Measurements from ENCODE around the gene SPPL2C. TPM values are rescaled to one million over a fixed set of nuclear protein-coding genes. Genes with fewer than 3 reads are reported as not detected.

Gene SPPL2C
- polyA plus RNA-seq, 1 donor from 2014 or later = not detected

DNA sequence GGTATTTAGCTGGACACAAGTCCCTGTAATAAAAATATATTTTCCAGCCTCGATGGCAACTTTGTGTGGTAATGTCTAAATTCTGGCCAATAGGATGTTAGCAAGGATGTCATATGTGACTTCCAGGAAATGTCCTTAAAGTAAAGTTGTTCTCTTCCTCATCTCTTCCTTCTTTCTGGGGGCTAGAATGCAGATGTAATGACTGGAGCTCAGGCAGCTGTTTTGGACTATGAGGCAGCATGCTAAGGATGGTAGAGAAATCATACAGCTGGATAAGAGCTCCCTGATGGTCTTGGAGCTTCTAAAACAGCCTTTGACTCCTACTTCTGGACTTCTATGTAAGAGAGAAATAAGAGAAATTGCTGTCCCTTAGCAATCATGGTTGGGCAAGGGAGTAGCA lies 32.8 kb downstream of the SPPL2C start:
- Histone ChIP-seq H4K20me1 (ENCODE audit: insufficient read depth) (no peaks in the 10 kb centered on the region), H3K9ac (ENCODE audit: low read length) (no peak overlapping the region), H3K79me2 (replicated peaks; ENCODE audit: insufficient read depth, low read length) (no peaks in the 10 kb centered on the region), H3K4me3 (ENCODE audit: low read length) (no peak overlapping the region), H3F3A (ENCODE audit: insufficient read depth, low read length, poor library complexity, severe bottlenecking) (no peaks in the 10 kb centered on the region), H3K27me3 (ENCODE audit: insufficient read depth, low read depth, low read length) (no peaks in the 10 kb centered on the region), H3K4me2 (ENCODE audit: low read length) (no peak overlapping the region), H3K9me2 (ENCODE audit: insufficient read depth, low read length) (no peaks in the 10 kb centered on the region), H2AFZ (ENCODE audit: low read depth, low read length) (no peak overlapping the region), H3K27ac (ENCODE audit: low read length) (no peak overlapping the region), H3K36me3 (ENCODE audit: insufficient read depth, low read length) (no peaks in the 10 kb centered on the region), H3K9me3 (ENCODE audit: low read length) (no peaks in the 10 kb centered on the region)
- no peak for TF ChIP-seq SMC3 (conservative IDR thresholded peaks at IDR 0.05; ENCODE audit: poor library complexity)

GRCh38 chr17:45883063-45883462 lies 38.4 kb downstream of the SPPL2C start:
- Histone ChIP-seq H3K79me2 (replicated peaks; ENCODE audit: insufficient read depth, low read length) (no peaks in the 10 kb centered on the region), H3K9ac (ENCODE audit: low read length) (no peak overlapping the region), H3K4me3 (ENCODE audit: low read length) (no peak overlapping the region), H3K9me2 (ENCODE audit: insufficient read depth, low read length) (no peaks in the 10 kb centered on the region), H3K36me3 (ENCODE audit: insufficient read depth, low read length) (no peaks in the 10 kb centered on the region), H4K20me1 (ENCODE audit: insufficient read depth) (no peaks in the 10 kb centered on the region), H2AFZ (ENCODE audit: low read depth, low read length) (no peak overlapping the region), H3K9me3 (ENCODE audit: low read length) (no peaks in the 10 kb centered on the region), H3K27me3 (ENCODE audit: insufficient read depth, low read depth, low read length) (no peaks in the 10 kb centered on the region), H3K4me2 (ENCODE audit: low read length) (no peak overlapping the region), H3K27ac (ENCODE audit: low read length) (no peak overlapping the region), H3F3A (ENCODE audit: insufficient read depth, low read length, poor library complexity, severe bottlenecking) (no peaks in the 10 kb centered on the region)
- TF ChIP-seq, protein P1, sequence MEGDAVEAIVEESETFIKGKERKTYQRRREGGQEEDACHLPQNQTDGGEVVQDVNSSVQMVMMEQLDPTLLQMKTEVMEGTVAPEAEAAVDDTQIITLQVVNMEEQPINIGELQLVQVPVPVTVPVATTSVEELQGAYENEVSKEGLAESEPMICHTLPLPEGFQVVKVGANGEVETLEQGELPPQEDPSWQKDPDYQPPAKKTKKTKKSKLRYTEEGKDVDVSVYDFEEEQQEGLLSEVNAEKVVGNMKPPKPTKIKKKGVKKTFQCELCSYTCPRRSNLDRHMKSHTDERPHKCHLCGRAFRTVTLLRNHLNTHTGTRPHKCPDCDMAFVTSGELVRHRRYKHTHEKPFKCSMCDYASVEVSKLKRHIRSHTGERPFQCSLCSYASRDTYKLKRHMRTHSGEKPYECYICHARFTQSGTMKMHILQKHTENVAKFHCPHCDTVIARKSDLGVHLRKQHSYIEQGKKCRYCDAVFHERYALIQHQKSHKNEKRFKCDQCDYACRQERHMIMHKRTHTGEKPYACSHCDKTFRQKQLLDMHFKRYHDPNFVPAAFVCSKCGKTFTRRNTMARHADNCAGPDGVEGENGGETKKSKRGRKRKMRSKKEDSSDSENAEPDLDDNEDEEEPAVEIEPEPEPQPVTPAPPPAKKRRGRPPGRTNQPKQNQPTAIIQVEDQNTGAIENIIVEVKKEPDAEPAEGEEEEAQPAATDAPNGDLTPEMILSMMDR (IDR thresholded peaks at IDR 0.05; ENCODE audit: poor library complexity, severe bottlenecking) = no peak
- TF ChIP-seq EZH2 (IDR thresholded peaks at IDR 0.05; ENCODE audit: borderline replicate concordance, insufficient read depth, low read length, poor library complexity, severe bottlenecking) (no peak), TAF1 (IDR thresholded peaks at IDR 0.05; ENCODE audit: low read depth) (no peak)

DNA sequence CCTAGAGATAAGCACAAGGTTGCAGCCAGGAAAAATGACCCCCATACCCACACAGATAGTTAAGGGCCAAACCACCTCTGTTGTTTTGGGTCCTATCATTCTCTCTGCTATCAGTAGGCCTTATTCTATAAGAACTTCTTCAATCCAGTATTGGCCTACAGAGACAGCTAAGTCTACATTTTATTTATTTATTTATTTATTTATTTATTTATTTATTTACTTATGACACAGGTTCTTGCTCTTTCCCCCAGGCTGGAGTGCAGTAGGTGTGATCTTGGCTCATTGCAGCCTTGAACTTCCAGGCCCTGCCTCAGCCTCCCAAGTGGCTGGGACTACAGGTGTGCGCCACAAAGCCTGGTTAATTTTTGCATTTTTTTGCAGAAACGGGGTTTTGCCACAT lies 42.2 kb downstream of the SPPL2C start:
- Histone ChIP-seq H3K27ac (ENCODE audit: low read length) (no peak overlapping the region), H4K20me1 (ENCODE audit: insufficient read depth) (no peaks in the 10 kb centered on the region), H3K9me2 (ENCODE audit: insufficient read depth, low read length) (no peaks in the 10 kb centered on the region), H3K27me3 (ENCODE audit: insufficient read depth, low read depth, low read length) (no peaks in the 10 kb centered on the region), H3K79me2 (replicated peaks; ENCODE audit: insufficient read depth, low read length) (no peaks in the 10 kb centered on the region), H3K4me2 (ENCODE audit: low read length) (no peak overlapping the region), H3K9me3 (ENCODE audit: low read length) (no peaks in the 10 kb centered on the region), H3F3A (ENCODE audit: insufficient read depth, low read length, poor library complexity, severe bottlenecking) (no peaks in the 10 kb centered on the region), H2AFZ (ENCODE audit: low read depth, low read length) (no peak overlapping the region), H3K4me3 (ENCODE audit: low read length) (no peak overlapping the region), H3K9ac (ENCODE audit: low read length) (no peak overlapping the region), H3K36me3 (ENCODE audit: insufficient read depth, low read length) (no peaks in the 10 kb centered on the region)
- TF ChIP-seq EP300 (conservative IDR thresholded peaks at IDR 0.05; ENCODE audit: poor library complexity, severe bottlenecking) (no peak), TAF1 (IDR thresholded peaks at IDR 0.05; ENCODE audit: low read depth) (no peak)

DNA sequence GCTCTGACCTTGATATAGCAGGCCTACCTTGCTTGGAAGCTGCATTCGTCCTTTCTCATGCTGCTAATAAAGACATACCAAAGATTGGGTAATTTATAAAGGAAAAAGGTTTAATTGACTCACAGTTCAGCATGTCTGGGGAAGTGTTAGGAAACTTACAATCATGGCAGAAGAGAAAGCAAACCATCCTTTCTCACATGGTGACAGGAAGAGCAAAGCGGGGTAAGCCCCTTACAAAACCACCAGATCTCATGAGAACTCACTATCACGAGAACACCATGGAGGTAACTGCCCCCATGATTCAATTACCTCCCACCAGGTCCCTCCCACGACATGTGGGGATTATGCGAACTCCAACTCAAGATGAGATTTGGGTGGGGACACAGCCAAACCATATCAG lies 43.7 kb downstream of the SPPL2C start:
- TF ChIP-seq EP300 (conservative IDR thresholded peaks at IDR 0.05; ENCODE audit: poor library complexity, severe bottlenecking) (no peak), MXI1 (conservative IDR thresholded peaks at IDR 0.05; ENCODE audit: poor library complexity, severe bottlenecking) (no peak), EZH2 (IDR thresholded peaks at IDR 0.05; ENCODE audit: borderline replicate concordance, insufficient read depth, low read length, poor library complexity, severe bottlenecking) (no peak), TAF1 (IDR thresholded peaks at IDR 0.05; ENCODE audit: low read depth) (no peak), POLR2AphosphoS5 (IDR thresholded peaks at IDR 0.05) (no peak), SMC3 (conservative IDR thresholded peaks at IDR 0.05; ENCODE audit: poor library complexity) (no peak), REST (IDR thresholded peaks at IDR 0.05; ENCODE audit: borderline replicate concordance) (no peak), RAD21 (conservative IDR thresholded peaks at IDR 0.05) (no peak)
- TF ChIP-seq, protein P1 (IDR thresholded peaks at IDR 0.05; ENCODE audit: poor library complexity, severe bottlenecking) = no peak
- Histone ChIP-seq H3K79me2 (replicated peaks; ENCODE audit: insufficient read depth, low read length) (no peaks in the 10 kb centered on the region), H2AFZ (ENCODE audit: low read depth, low read length) (no peak overlapping the region)

More for the DNA sequence above, 43.7 kb downstream of the SPPL2C start:
- Histone ChIP-seq H3K36me3 (ENCODE audit: insufficient read depth, low read length) (no peaks in the 10 kb centered on the region), H3F3A (ENCODE audit: insufficient read depth, low read length, poor library complexity, severe bottlenecking) (no peaks in the 10 kb centered on the region), H4K20me1 (ENCODE audit: insufficient read depth) (no peaks in the 10 kb centered on the region), H3K9me3 (ENCODE audit: low read length) (no peaks in the 10 kb centered on the region), H3K4me2 (ENCODE audit: low read length) (no peak overlapping the region), H3K9ac (ENCODE audit: low read length) (no peak overlapping the region), H3K4me3 (ENCODE audit: low read length) (no peak overlapping the region), H3K27me3 (ENCODE audit: insufficient read depth, low read depth, low read length) (no peaks in the 10 kb centered on the region), H3K27ac (ENCODE audit: low read length) (no peak overlapping the region), H3K9me2 (ENCODE audit: insufficient read depth, low read length) (no peaks in the 10 kb centered on the region)
